Natural killer cell (primary cell): ENCODE results near the gene PGAM2. TPM values are rescaled to one million over a fixed set of nuclear protein-coding genes. Genes with fewer than 3 reads are reported as not detected.

Experiments
- ATAC-seq, 3 donors: fragments of 150-1000 bp in 2 of 3; fragments of 200-7000 bp in 1 of 3; cut with Tn5 transposase; 1 replicate in 1 of 3; 2 replicates in 2 of 3; pipeline ENCODE4 v1.10.0; 2021; ENCODE audit warnings: mild to moderate bottlenecking in 2 of 3, moderate library complexity in 2 of 3
- DNase-seq, 2 donors: peaks; one replicate each; pipeline versions ENCODE4 v3.0.0 to v3.0.0-alpha.2; 2013 to 2021; ENCODE audit warnings: mixed read lengths in 1 of 2
- H3K27ac ChIP-seq: one replicate; pipeline ENCODE4 v1.5.1; 2013; ENCODE audit warnings: mild to moderate bottlenecking, low read length
- H3K27me3 ChIP-seq: one replicate; pipeline ENCODE4 v1.6.1; 2013; ENCODE audit warnings: low read length; ENCODE audit not compliant: control insufficient read depth, insufficient read depth
- H3K36me3 ChIP-seq: one replicate; pipeline ENCODE4 v1.6.1; 2013; ENCODE audit warnings: low read length; ENCODE audit not compliant: control insufficient read depth, insufficient read depth
- H3K4me1 ChIP-seq: one replicate; pipeline ENCODE4 v1.6.1; 2013; ENCODE audit warnings: low read length; ENCODE audit not compliant: control insufficient read depth, insufficient read depth
- H3K4me3 ChIP-seq: one replicate; pipeline ENCODE4 v1.5.1; 2013; ENCODE audit warnings: low read length
- H3K9me3 ChIP-seq: one replicate; pipeline ENCODE4 v1.6.1; 2013; ENCODE audit warnings: low read length; ENCODE audit not compliant: control insufficient read depth, insufficient read depth
- H3K27ac Mint-ChIP-seq, 2 donors: one replicate each; pipeline ENCODE4 v1.8.0; 2022; ENCODE audit warnings: mild to moderate bottlenecking in 2 of 2, mixed read lengths in 2 of 2, moderate library complexity in 1 of 2
- H3K27me3 Mint-ChIP-seq, 2 donors: one replicate each; pipeline ENCODE4 v1.8.0; 2022; ENCODE audit warnings: low read depth in 2 of 2, mixed read lengths in 2 of 2
- H3K36me3 Mint-ChIP-seq: one replicate; pipeline ENCODE4 v1.8.0; 2022; ENCODE audit warnings: mixed read lengths
- H3K4me1 Mint-ChIP-seq, 2 donors: one replicate each; pipeline ENCODE4 v1.8.0; 2022; ENCODE audit warnings: mixed read lengths in 2 of 2
- H3K4me3 Mint-ChIP-seq: one replicate; pipeline ENCODE4 v1.8.0; 2022; ENCODE audit warnings: mild to moderate bottlenecking, moderate library complexity, mixed read lengths
- H3K9me3 Mint-ChIP-seq, 2 donors: one replicate each; pipeline ENCODE4 v1.8.0; 2022; ENCODE audit warnings: mixed read lengths in 2 of 2
- CTCF ChIP-seq: fragments of 200-600 bp; IDR thresholded peaks from one replicate; pipeline ENCODE4 v1.8.0; 2022; ENCODE audit warnings: antibody characterized with exemption
- WGBS: methylation state at CpG from one replicate; pipeline ENCODE4 v1.1.7; 2013; ENCODE audit warnings: missing lambda C conversion rate; ENCODE audit not compliant: insufficient coverage; 5-methylcytosine and 5-hydroxymethylcytosine counted together
- intact Hi-C: fragments of 100-400 bp; cut with micrococcal nuclease; formaldehyde crosslinking; loops from one replicate; pipeline ENCODE4 v1.14.2; 2022
- total RNA-seq, 4 donors: library from RNA; stranded (reverse); fragments of 120-200 nt in 1 of 4; gene quantifications; one replicate each; pipeline versions ENCODE4 v1.2.3 to v1.2.4, GENCODE V29; 2013 to 2022

The PGAM2 gene
- total RNA-seq, 3 donors from 2014 or later (not counting 1 experiment from before 2014, with no cell fraction given): 1.0 to 1.9 (median 1.5) TPM

GRCh38 chr7:44085546-44085945 is 20.2 kb upstream of the PGAM2 start:
- no peak overlapping the region for H3K4me3 Mint-ChIP-seq
- peaks cover 0 to 1% of the 10 kb centered on the region in 2 donors for H3K27me3 Mint-ChIP-seq
- Histone ChIP-seq H3K9me3 (no peaks in the 10 kb centered on the region), H3K36me3 (peaks cover under 1% of the 10 kb centered on the region), H3K27me3 (no peaks in the 10 kb centered on the region), H3K27ac (no peak overlapping the region), H3K4me1 (peaks cover 15% of the 10 kb centered on the region), H3K4me3 (no peak overlapping the region)
- TF ChIP-seq CTCF: no peak
- no peaks in the 10 kb centered on the region for H3K9me3 Mint-ChIP-seq
- no peak overlapping the region for H3K27ac Mint-ChIP-seq
- peaks cover 23 to 24% of the 10 kb centered on the region in 2 donors for H3K4me1 Mint-ChIP-seq
- WGBS: 100% methylated on average over 3 of the region's 3 CpGs
- intact Hi-C loops: no loop called here
- no peaks in the 10 kb centered on the region for H3K36me3 Mint-ChIP-seq
- ATAC-seq: no peak
- no peak for DNase-seq

DNA sequence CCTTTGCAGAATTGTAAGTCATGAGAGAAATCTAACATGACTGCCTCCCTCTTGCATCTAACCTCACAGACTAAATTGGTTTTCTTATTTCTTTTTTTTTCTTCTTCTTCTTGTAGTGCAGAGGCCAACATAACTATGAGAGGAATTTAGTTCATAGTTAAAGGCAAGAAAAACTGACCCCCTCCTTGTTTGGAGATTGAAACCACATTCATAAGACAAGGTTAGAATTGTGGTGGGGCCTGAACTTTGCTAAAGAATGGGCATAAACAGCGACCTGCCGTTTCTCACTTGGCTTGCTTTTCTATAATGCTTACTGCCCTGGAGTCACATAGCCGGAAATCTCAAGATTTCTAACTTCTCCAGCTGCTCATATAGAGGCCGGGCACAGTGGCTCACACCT is 19.3 kb upstream of the PGAM2 start:
- H3K4me3 ChIP-seq: no peak overlapping the region
- ATAC-seq (no peak), DNase-seq (no peak)
- peaks cover 24% of the 10 kb centered on the region for H3K4me1 ChIP-seq
- H3K9me3 ChIP-seq: no peaks in the 10 kb centered on the region
- Mint-ChIP-seq H3K9me3 (no peaks in the 10 kb centered on the region), H3K4me1 (peaks cover 23 to 24% of the 10 kb centered on the region in 2 donors), H3K4me3 (no peak overlapping the region), H3K27ac (no peak overlapping the region), H3K36me3 (no peaks in the 10 kb centered on the region), H3K27me3 (no peaks in the 10 kb centered on the region)
- intact Hi-C loops: loop anchor here (5.0 kb wide), 3 partner anchors 37 to 1028 kb away; partner anchors contain the start of genes TBRG4 and YKT6
- no peak overlapping the region for H3K27ac ChIP-seq
- H3K27me3 ChIP-seq: no peaks in the 10 kb centered on the region
- no peak for TF ChIP-seq CTCF
- WGBS: 74% methylated on average over 4 of the region's 4 CpGs
- peaks cover 9% of the 10 kb centered on the region for H3K36me3 ChIP-seq

GRCh38 chr7:44083796-44084195 is 18.4 kb upstream of the PGAM2 start:
- peaks cover 28% of the 10 kb centered on the region for H3K4me1 ChIP-seq
- no peak overlapping the region for H3K27ac ChIP-seq
- no peaks in the 10 kb centered on the region for H3K27me3 ChIP-seq
- Mint-ChIP-seq H3K36me3 (no peaks in the 10 kb centered on the region), H3K4me3 (peak overlapping the region; percentile 94), H3K27me3 (no peaks in the 10 kb centered on the region), H3K27ac (peak overlapping the region; percentile 93), H3K4me1 (peaks cover 23 to 24% of the 10 kb centered on the region in 2 donors), H3K9me3 (no peaks in the 10 kb centered on the region)
- H3K9me3 ChIP-seq: no peaks in the 10 kb centered on the region
- no peak overlapping the region for H3K4me3 ChIP-seq
- DNase-seq (no peak), ATAC-seq (no peak)
- H3K36me3 ChIP-seq: peaks cover 17% of the 10 kb centered on the region
- no peak for TF ChIP-seq CTCF
- WGBS: 93% methylated on average over 3 of the region's 3 CpGs
- intact Hi-C loops: loop anchor here (5.0 kb wide), 3 partner anchors 36 to 1029 kb away; partner anchors contain the start of genes TBRG4 and YKT6
